A172 (cell line): ENCODE data around the gene USP7. TPM values are rescaled to one million over a fixed set of nuclear protein-coding genes. Genes with fewer than 3 reads are reported as not detected.
A peak's percentile ranks its signal among the peaks of the same experiment; 100 is the strongest.
"Not testable (repeated sequence)": the region's sequence is repeated elsewhere in the genome, so short reads cannot be mapped to it uniquely, and the experiment has no call there.

Source experiments
- DNase-seq: peaks from one replicate; pipeline ENCODE4 v3.0.0-alpha.2; 2015; ENCODE audit warnings: low spot score
- total RNA-seq: library from RNA; depleted of rRNA; stranded (reverse); fragments of >200 nt; shearing (Covaris generic); gene quantifications from 2 replicates; pipeline ENCODE4 v1.2.3, GENCODE V29; 2014; rRNA removed

USP7 gene
- 49.8 and 62.1 TPM in 2 replicates for total RNA-seq

DNA sequence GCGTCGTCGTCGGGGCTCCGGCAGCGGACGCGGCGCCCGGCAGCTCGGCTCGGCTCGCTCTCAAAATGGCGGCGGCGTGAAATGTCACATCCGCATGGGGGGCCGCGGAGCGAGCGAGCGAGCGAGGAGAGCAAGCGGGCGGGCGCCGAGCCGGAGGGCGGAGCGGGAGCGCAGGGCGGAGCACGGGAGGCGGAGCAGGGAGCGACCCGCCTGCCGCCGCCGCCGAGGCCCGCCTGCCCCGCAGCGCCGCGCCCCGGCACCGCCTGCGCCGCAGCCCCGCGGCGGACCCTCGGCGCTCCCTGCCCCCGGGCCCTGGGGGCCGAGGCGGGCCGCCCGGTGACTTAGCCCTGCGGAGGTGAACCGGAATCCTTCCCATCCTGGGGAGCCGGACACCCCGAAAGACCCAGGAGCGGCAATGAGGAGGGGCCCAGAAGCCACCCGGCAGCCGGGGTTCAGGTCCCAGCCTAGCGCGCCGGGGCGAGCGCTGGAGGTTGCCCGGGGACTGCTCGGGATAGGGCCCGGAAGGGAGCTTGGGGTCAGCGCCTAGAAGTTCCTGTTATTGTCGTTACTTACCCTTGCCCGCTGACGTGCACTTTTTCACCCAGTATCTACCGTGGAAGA is at the start of gene USP7:
TSS of gene USP7 (minus strand) at position 86 of the 621 bp plus-strand sequence. CDS start 621 bp downstream, outside the sequence.
- peak; percentile 68 for DNase-seq

DNA sequence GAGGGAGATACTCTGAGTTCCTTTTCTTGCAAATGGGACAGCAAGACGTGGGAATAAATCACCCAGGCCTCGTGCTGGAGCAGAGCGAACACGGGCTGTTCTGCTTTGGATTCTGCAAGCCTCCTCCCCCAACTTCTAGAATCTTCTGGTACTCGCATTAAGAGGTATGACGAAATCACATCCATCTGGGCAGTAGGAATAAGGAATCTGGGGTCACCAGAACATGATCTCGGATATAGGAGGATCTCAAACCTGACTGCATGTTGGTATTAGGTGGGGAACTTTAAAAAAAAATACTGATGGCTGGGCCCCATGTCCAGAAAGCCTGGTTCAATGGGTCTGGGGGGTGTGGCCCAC is 49.8 kb upstream of the USP7 start:
- DNase-seq: no peak

- no peak for DNase-seq
Measured at GRCh38 chr16:9012848-9013507, 49.3 kb upstream of the USP7 start.

- no peak for DNase-seq
Measured at GRCh38 chr16:9012330-9012729, 48.6 kb upstream of the USP7 start.

GRCh38 chr16:9008601-9009260 is 45.0 kb upstream of the USP7 start:
- peak; percentile 45 for DNase-seq

DNA sequence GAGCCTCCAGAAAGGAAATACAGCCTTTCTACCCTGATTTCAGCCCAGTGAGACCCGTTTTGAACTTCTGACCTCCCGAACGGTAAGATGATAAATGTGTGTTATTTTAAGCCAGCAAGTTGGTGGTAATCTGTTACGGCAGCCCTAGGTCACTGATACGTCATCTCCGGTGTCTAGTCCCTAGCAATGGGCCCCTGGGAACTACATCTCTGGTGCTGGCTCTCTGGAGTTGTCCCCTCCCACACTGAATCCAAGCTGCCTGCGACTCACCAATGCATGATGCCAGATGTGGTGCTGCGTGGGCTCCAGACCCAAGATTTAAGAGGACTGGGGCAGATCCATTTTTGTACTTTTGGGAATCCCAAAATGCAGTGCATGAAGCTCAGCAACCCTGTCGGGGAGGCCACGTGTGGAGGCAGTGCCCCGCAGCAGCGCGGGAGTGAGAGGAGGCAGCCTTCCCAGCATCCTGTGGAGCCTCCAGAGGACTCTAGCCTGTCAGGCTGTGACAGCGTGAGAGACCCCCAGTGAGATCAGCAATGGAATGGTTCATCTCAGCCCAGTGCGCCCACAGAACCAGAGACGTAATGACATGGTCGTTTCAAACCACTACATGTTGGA is 43.6 kb upstream of the USP7 start:
- DNase-seq: peak; percentile 39

DNA sequence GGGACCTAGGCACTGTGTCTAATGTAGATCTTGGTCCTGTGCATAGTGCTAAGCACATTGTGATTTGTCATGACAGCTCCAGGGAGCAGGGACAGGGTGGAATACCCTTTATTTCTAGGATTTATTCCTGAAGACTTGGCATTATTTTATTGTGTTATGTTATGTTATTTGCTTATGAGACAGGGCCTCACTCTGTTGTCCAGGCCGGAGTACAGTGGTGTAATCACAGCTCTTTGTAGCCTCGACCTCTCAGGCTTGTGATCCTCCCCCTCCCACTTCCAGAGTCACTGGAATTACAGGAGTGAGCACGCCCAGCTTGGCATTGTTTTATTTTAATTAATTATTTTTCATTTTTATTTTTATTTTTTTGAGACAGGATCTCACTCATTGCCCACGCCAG is 40.5 kb upstream of the USP7 start:
- DNase-seq: no peak

- DNase-seq: no peak
Measured at GRCh38 chr16:9003763-9004162, 40.1 kb upstream of the USP7 start.

GRCh38 chr16:9003322-9003721 is 39.6 kb upstream of the USP7 start:
- DNase-seq: no peak

GRCh38 chr16:9002042-9002441 is 38.3 kb upstream of the USP7 start:
- no peak for DNase-seq

DNA sequence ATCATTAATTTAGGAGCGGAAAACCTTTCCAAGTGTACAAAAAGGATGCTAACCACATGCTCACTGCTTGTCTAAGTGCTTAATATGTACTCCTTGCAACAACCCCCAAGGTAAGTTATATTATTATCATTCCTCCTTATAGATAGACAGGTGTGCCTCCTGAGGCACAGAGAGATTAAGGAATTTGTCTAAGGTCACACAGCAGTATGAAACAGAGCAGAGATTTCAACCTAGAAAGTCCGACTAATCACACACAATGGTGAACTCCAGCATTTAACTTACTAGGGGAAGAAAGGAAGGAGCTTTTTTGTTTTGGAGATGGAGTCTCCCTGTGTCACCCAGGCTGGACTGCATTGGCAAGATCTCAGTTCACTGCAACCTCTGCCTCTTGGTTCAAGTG is 37.0 kb upstream of the USP7 start:
- no peak for DNase-seq

GRCh38 chr16:8999800-9000199 is 36.1 kb upstream of the USP7 start:
- DNase-seq: no peak

- peak; percentile 44 for DNase-seq
Measured at GRCh38 chr16:8998108-8998507, 34.4 kb upstream of the USP7 start.

DNA sequence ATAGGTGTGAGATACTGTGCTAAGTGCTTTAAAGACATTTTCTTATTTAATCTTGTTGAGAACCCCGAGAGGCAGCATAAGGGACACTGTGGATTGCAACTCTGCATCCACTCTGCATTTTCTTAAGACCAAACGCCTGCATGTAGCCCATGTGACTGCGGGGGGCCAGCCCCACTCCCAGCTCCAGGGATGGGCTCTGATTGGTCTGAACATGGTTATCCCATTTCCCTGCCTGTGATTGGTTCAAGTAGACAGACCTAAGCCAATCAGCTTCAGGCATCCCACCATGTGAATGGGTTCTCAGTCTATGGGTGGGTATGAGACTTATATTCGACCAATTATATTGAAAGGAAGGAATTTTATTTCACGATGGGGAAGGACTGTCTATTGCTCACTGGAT is 33.2 kb upstream of the USP7 start:
- DNase-seq: no peak

DNA sequence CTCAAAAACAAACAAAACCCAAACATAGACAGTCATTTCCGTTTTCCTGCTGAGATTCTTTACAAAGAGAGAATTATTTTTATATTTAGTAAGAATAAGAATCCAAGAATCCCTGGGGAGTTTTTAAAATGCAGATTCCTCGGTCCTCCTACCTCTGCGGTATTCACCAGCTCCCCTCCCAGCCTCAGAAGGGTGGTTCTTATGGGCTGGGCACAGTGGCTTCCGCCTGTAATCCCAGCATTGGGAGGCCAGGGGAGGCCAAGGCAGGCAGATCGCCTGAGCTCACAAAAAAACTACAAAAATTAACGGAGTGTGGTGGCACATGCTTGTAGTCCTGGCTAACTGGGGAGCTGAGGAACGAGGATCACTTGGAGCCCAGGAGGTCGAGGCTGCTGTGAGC is 26.7 kb upstream of the USP7 start:
- DNase-seq: no peak

DNA sequence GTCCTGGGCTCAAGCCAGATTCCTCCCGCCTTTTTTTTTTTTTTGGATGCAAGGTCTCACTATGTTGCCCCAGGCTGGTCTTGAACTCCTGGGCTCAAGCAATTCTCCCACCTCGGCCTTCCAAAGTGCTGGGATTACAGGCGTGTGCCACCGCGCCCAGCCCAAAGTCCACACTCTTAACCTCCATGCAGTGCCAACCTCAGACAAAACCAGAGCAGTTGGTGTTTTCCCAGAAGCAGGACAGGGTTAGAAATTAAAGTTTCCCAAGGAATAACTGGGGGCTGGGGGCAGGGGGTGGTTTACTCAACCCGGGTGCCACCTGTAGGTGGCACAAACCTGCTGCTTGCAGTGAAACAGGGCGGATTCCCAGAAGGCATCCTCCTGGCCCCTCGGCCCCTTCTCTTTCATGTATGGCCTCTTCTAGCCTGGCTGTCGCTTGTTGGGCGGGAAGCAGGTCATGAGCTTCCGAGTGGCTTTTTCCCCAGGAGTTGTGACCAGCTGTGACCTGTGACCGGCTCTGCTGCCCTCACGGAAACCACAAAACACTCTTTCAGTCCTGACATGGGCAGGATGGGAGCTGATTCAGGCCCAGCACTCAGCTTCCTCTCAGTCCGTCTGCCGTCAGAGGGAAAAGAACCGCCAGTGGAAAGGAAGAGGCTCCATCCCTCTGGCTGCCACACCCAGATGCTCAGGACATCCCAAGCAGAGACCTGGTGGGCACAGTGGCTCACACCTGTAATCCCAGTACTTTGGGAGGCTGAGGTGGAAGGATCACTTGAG is 25.6 kb upstream of the USP7 start:
- DNase-seq: peak; percentile 32

- DNase-seq: no peak
Measured at GRCh38 chr16:8986818-8987191, 23.1 kb upstream of the USP7 start.

DNA sequence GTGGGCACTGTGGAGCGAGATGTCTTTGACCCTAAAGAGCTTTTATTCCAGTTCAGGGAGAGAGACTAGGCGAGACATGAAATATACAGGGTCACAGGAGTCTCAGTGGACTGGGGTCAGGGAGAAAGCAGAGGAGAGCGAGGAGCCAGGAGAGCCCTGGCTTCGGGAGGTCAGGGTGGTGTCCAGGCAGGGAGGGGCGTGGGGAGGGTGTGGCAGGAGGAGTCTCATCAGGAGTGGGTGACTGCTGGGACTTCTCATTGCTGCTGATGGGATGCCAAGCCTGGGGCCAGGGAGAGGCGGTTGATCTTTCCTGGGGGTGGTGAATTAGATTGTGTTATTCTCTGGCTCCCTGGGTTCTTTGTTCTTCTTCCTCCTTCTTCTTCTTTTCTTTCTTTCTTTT is 22.4 kb upstream of the USP7 start:
- no peak for DNase-seq

DNA sequence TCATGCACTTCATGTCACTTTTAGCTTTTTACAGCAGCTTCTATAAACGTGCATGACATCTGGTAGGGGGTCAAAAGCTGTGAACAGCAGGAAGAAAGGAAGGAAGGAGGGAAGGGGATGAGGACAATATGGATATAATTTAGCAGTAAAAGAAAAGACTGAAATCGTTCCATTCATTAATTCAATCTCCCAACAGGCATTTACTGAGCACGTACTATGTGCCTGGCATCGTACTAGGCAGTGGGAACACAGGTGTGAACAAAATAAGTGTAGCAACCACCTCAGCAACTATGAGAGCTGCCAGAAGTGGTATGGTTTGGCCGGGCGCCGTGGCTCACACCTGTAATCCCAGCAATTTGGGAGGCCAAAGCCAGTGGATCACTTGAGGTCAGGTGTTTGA is 19.1 kb upstream of the USP7 start:
- no peak for DNase-seq

DNA sequence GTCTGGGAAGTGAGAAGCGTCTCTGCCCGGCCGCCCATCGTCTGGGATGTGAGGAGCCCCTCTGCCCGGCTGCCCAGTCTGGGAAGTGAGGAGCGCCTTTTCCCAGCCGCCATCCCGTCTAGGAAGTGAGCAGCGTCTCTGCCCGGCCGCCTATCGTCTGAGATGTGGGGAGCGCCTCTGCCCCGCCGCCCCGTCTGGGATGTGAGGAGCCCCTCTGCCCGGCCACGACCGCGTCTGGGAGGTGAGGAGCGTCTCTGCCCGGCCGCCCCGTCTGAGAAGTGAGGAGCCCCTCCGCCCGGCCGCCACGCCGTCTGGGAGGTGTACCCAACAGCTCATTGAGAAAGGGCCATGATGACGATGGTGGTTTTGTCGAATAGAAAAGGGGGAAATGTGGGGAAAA is 18.2 kb upstream of the USP7 start:
- DNase-seq: not testable (repeated sequence)

DNA sequence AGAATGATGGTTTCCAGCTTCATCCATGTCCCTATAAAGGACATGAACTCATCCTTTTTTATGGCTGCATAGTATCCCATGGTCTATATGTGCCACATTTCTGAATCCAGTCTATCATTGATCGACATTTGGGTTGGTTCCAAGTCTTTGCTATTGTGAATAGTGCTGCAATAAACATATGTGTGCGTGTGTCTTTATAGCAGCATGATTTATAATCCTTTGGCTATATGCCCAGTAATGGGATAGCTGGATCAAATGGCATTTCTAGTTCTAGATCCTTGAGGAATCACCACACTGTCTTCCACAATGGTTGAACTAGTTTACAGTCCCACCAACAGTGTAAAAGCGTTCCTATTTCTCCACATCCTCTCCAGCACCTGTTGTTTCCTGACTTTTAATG is 12.5 kb upstream of the USP7 start:
- not testable (repeated sequence) for DNase-seq

- DNase-seq: no peak
Measured at GRCh38 chr16:8975039-8975438, 11.3 kb upstream of the USP7 start.
